Measurements from ENCODE around the gene HIPK4. TPM values are rescaled to one million over a fixed set of nuclear protein-coding genes. Genes with fewer than 3 reads are reported as not detected.

Gene HIPK4
- total RNA-seq, 3 donors from 2014 or later (not counting 1 experiment from before 2014, with no cell fraction given), result 0.14 to 0.29 TPM; not detected in 1

DNA sequence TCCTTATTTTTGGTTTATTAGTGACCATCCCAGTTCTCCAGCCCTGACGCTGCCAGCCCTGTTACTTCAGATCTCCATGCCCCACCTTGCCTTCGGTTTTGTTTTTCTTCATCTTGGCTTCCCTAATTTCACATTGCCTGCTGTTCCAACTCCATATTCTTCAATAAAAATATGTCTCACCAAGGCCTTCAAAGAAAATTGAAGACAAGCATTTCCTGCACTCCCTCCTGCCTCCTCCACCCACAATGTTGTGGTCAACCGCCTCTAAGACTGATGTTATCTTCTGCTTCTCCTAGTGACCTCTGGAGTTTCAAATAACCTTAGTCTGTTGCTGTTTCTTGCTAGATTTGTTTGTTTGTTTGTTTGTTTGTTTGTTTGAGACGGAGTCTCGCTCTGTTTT lies 26.9 kb downstream of the HIPK4 start:
- H3K4me1 ChIP-seq (ENCODE audit: control insufficient read depth, insufficient read depth, low read length), result peaks cover 41% of the 10 kb centered on the region
- H3K4me3 ChIP-seq (ENCODE audit: low read length), result no peak overlapping the region
- Mint-ChIP-seq H3K27ac (peak overlapping the region; percentile 68 to 78), H3K27me3 (ENCODE audit: low read depth in 2 of 2) (no peaks in the 10 kb centered on the region), H3K9me3 (no peaks in the 10 kb centered on the region), H3K4me3 (peak overlapping the region; percentile 76), H3K4me1 (peaks cover 33% of the 10 kb centered on the region in 2 donors), H3K36me3 (no peaks in the 10 kb centered on the region)
- DNase-seq (no peak), ATAC-seq (peak in 1 of 3 donors; percentile 60)
- H3K27me3 ChIP-seq (ENCODE audit: control insufficient read depth, insufficient read depth, low read length), result no peaks in the 10 kb centered on the region
- TF ChIP-seq, protein P1, sequence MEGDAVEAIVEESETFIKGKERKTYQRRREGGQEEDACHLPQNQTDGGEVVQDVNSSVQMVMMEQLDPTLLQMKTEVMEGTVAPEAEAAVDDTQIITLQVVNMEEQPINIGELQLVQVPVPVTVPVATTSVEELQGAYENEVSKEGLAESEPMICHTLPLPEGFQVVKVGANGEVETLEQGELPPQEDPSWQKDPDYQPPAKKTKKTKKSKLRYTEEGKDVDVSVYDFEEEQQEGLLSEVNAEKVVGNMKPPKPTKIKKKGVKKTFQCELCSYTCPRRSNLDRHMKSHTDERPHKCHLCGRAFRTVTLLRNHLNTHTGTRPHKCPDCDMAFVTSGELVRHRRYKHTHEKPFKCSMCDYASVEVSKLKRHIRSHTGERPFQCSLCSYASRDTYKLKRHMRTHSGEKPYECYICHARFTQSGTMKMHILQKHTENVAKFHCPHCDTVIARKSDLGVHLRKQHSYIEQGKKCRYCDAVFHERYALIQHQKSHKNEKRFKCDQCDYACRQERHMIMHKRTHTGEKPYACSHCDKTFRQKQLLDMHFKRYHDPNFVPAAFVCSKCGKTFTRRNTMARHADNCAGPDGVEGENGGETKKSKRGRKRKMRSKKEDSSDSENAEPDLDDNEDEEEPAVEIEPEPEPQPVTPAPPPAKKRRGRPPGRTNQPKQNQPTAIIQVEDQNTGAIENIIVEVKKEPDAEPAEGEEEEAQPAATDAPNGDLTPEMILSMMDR (IDR thresholded peaks at IDR 0.05), result no peak
- WGBS (ENCODE audit: insufficient coverage), result 33% methylated on average over 5 of the region's 5 CpGs
- H3K27ac ChIP-seq (ENCODE audit: low read length), result peak overlapping the region; percentile 4
- intact Hi-C loops (cut with micrococcal nuclease), result no loop called here
- H3K9me3 ChIP-seq (ENCODE audit: control insufficient read depth, insufficient read depth, low read length), result no peaks in the 10 kb centered on the region
- peaks cover 16% of the 10 kb centered on the region for H3K36me3 ChIP-seq (ENCODE audit: control insufficient read depth, insufficient read depth, low read length)

DNA sequence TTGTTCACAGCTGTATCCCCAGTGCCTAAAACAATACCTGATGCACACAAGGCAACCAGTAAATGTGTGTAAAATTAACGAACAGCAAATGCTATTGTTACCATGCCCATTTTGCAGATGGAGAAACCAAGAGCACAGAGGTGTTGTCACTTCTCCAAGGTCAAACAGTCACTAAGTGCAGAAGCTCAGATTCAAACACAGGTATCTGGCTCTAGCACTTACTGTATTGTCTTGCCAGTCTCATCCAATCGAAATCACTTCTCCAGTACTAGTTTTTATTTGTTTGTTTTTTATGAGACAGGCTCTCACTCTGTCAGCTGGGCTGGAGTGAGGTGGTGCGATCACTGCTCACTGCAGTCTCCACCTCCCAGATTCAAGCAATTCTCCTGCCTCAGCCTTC lies 27.8 kb downstream of the HIPK4 start:
- no peak for DNase-seq
- 90% methylated on average over 2 of the region's 3 CpGs for WGBS (ENCODE audit: insufficient coverage)
- H3K27me3 ChIP-seq (ENCODE audit: control insufficient read depth, insufficient read depth, low read length), result no peaks in the 10 kb centered on the region
- Mint-ChIP-seq H3K27me3 (ENCODE audit: low read depth in 2 of 2) (no peaks in the 10 kb centered on the region), H3K27ac (no peak overlapping the region), H3K4me1 (peaks cover 33% of the 10 kb centered on the region in 2 donors), H3K4me3 (no peak overlapping the region), H3K9me3 (no peaks in the 10 kb centered on the region), H3K36me3 (no peaks in the 10 kb centered on the region)
- intact Hi-C loops (cut with micrococcal nuclease), result no loop called here
- ATAC-seq, result no peak
- TF ChIP-seq, protein P1 (IDR thresholded peaks at IDR 0.05), result no peak
- H3K4me3 ChIP-seq (ENCODE audit: low read length), result no peak overlapping the region
- H3K4me1 ChIP-seq (ENCODE audit: control insufficient read depth, insufficient read depth, low read length), result peaks cover 41% of the 10 kb centered on the region
- H3K9me3 ChIP-seq (ENCODE audit: control insufficient read depth, insufficient read depth, low read length), result no peaks in the 10 kb centered on the region
- peaks cover 8% of the 10 kb centered on the region for H3K36me3 ChIP-seq (ENCODE audit: control insufficient read depth, insufficient read depth, low read length)
- no peak overlapping the region for H3K27ac ChIP-seq (ENCODE audit: low read length)

- Mint-ChIP-seq H3K4me3 (no peak overlapping the region), H3K36me3 (no peaks in the 10 kb centered on the region), H3K9me3 (no peaks in the 10 kb centered on the region), H3K4me1 (peaks cover 33 to 43% of the 10 kb centered on the region in 2 donors), H3K27ac (no peak overlapping the region), H3K27me3 (ENCODE audit: low read depth in 2 of 2) (no peaks in the 10 kb centered on the region)
- H3K4me3 ChIP-seq (ENCODE audit: low read length), result no peak overlapping the region
- WGBS (ENCODE audit: insufficient coverage), result 92% methylated on average over 10 of the region's 12 CpGs
- ATAC-seq (no peak), DNase-seq (no peak)
- H3K27me3 ChIP-seq (ENCODE audit: control insufficient read depth, insufficient read depth, low read length), result no peaks in the 10 kb centered on the region
- TF ChIP-seq, protein P1 (IDR thresholded peaks at IDR 0.05), result no peak
- H3K9me3 ChIP-seq (ENCODE audit: control insufficient read depth, insufficient read depth, low read length), result no peaks in the 10 kb centered on the region
- H3K4me1 ChIP-seq (ENCODE audit: control insufficient read depth, insufficient read depth, low read length), result peaks cover 44% of the 10 kb centered on the region
- intact Hi-C loops (cut with micrococcal nuclease), result no loop called here
- no peaks in the 10 kb centered on the region for H3K36me3 ChIP-seq (ENCODE audit: control insufficient read depth, insufficient read depth, low read length)
- no peak overlapping the region for H3K27ac ChIP-seq (ENCODE audit: low read length)
These were observed 29.2 kb downstream of the HIPK4 start for GRCh38 chr19:40360708-40361241.
